IMR-90 (cell line): Measurements from ENCODE around the gene RAB11FIP4. TPM values are rescaled to one million over a fixed set of nuclear protein-coding genes. Genes with fewer than 3 reads are reported as not detected.

ENCODE experiments used
- ATAC-seq: fragments of 200-7000 bp; cut with Tn5 transposase; 2 replicates; pipeline ENCODE4 v1.9.1; 2020; ENCODE audit warnings: low read depth, mild to moderate bottlenecking, moderate library complexity
- BruUV-seq: library from RNA; stranded (reverse); fragments of 400-500 nt; replicated peaks from 2 replicates; lab custom pipeline; 2021; lab: Mats Ljungman, UMichigan
- CTCF ChIA-PET: fragments of 300-600 bp; formaldehyde crosslinking; extraction: SDS; loops from one replicate; lab custom pipeline; 2021; ENCODE audit warnings: antibody characterized with exemption; lab: Yijun Ruan, JAX
- POLR2A ChIA-PET: fragments of 300-600 bp; sonication (Branson Sonifier 250); formaldehyde crosslinking; loops from one replicate; lab custom pipeline; 2022; ENCODE audit warnings: antibody characterized with exemption; ENCODE audit not compliant: unreplicated experiment; lab: Charles Lee
- DNase-seq: peaks from one replicate; pipeline ENCODE4 v3.0.0; 2013
- H2AFZ ChIP-seq: replicated peaks from 2 replicates; pipeline ENCODE3; 2013; ENCODE audit warnings: low read length, mild to moderate bottlenecking; ENCODE audit not compliant: poor library complexity
- H2AK5ac ChIP-seq: 2 replicates; pipeline ENCODE4 v1.6.1; 2013; ENCODE audit warnings: low read depth, low read length, inconsistent platforms
- H2AK9ac ChIP-seq: replicated peaks from 2 replicates; pipeline ENCODE3; 2013; ENCODE audit warnings: mild to moderate bottlenecking, low read depth, low read length, moderate library complexity; ENCODE audit not compliant: poor library complexity
- H2BK120ac ChIP-seq: 2 replicates; pipeline ENCODE4 v1.6.1; 2013; ENCODE audit warnings: low read depth, low read length, inconsistent platforms
- H2BK15ac ChIP-seq: 3 replicates; pipeline ENCODE4 v1.6.1; 2013; ENCODE audit warnings: low read depth, low read length, inconsistent platforms
- H2BK20ac ChIP-seq: 2 replicates; pipeline ENCODE4 v1.6.1; 2013; ENCODE audit warnings: low read depth, mild to moderate bottlenecking, inconsistent platforms, low read length, moderate library complexity
- H2BK5ac ChIP-seq: 2 replicates; pipeline ENCODE4 v1.6.1; 2013; ENCODE audit warnings: mild to moderate bottlenecking, low read depth, low read length, inconsistent platforms; ENCODE audit not compliant: poor library complexity, severe bottlenecking
- H3K14ac ChIP-seq: replicated peaks from 2 replicates; pipeline ENCODE4 v1.6.1; 2013; ENCODE audit warnings: low read depth, low read length, inconsistent platforms
- H3K18ac ChIP-seq: 2 replicates; pipeline ENCODE4 v1.6.1; 2013; ENCODE audit warnings: low read depth, low read length, control low read depth
- H3K23ac ChIP-seq: 2 replicates; pipeline ENCODE4 v1.6.1; 2013; ENCODE audit warnings: low read depth, low read length, inconsistent platforms
- H3K27ac ChIP-seq: 2 replicates; pipeline ENCODE4 v1.5.1; 2013; ENCODE audit warnings: mild to moderate bottlenecking, control low read depth, low read length; ENCODE audit not compliant: insufficient read depth
- H3K27me3 ChIP-seq: 2 replicates; pipeline ENCODE4 v1.6.1; 2013; ENCODE audit warnings: low read length; ENCODE audit not compliant: control insufficient read depth, insufficient read depth
- H3K36me3 ChIP-seq: 2 replicates; pipeline ENCODE4 v1.6.1; 2013; ENCODE audit warnings: low read length, mixed read lengths; ENCODE audit not compliant: control insufficient read depth, insufficient read depth
- H3K4ac ChIP-seq: 2 replicates; pipeline ENCODE4 v1.6.1; 2013; ENCODE audit warnings: low read depth, low read length, inconsistent platforms
- H3K4me1 ChIP-seq: 2 replicates; pipeline ENCODE4 v1.6.1; 2013; ENCODE audit warnings: low read length, mixed read lengths; ENCODE audit not compliant: control insufficient read depth, insufficient read depth
- H3K4me2 ChIP-seq: 2 replicates; pipeline ENCODE4 v1.6.1; 2013; ENCODE audit warnings: low read depth, mild to moderate bottlenecking, control low read depth, low read length, moderate library complexity
- H3K4me3 ChIP-seq: 2 replicates; pipeline ENCODE4 v1.5.1; 2013; ENCODE audit warnings: low read depth, mild to moderate bottlenecking, control low read depth, low read length, moderate library complexity; ENCODE audit not compliant: insufficient read depth
- H3K56ac ChIP-seq: 2 replicates; pipeline ENCODE4 v1.6.1; 2013; ENCODE audit warnings: low read length, inconsistent platforms; ENCODE audit not compliant: insufficient read depth; ENCODE audit errors: extremely low read depth
- H3K79me1 ChIP-seq, 2 experiments: 2 replicates each; pipeline ENCODE4 v1.6.1; 2013; ENCODE audit warnings: low read length in 2 of 2, inconsistent platforms in 1 of 2, low read depth in 1 of 2
- H3K9ac ChIP-seq: 2 replicates; pipeline ENCODE4 v1.6.1; 2013; ENCODE audit warnings: low read depth, low read length, control low read depth
- H3K9me1 ChIP-seq: 2 replicates; pipeline ENCODE4 v1.6.1; 2013; ENCODE audit warnings: low read length, inconsistent platforms; ENCODE audit not compliant: insufficient read depth
- H3K9me3 ChIP-seq: 2 replicates; pipeline ENCODE4 v1.6.1; 2013; ENCODE audit warnings: low read length; ENCODE audit not compliant: control insufficient read depth, insufficient read depth
- H4K20me1 ChIP-seq: 2 replicates; pipeline ENCODE4 v1.6.1; 2013; ENCODE audit warnings: low read length, inconsistent platforms; ENCODE audit not compliant: insufficient read depth
- H4K5ac ChIP-seq: 2 replicates; pipeline ENCODE4 v1.6.1; 2013; ENCODE audit warnings: mild to moderate bottlenecking, low read depth, low read length, control low read depth
- H4K8ac ChIP-seq, 2 experiments: 2 replicates each; pipeline ENCODE4 v1.6.1; 2013; ENCODE audit warnings: low read depth in 2 of 2, low read length in 2 of 2, control low read depth in 1 of 2, inconsistent platforms in 1 of 2
- H4K91ac ChIP-seq: 2 replicates; pipeline ENCODE4 v1.6.1; 2013; ENCODE audit warnings: low read depth, low read length, inconsistent platforms; ENCODE audit not compliant: insufficient read depth
- CEBPB ChIP-seq: IDR thresholded peaks from 2 replicates; pipeline ENCODE4 v1.6.1; 2012; ENCODE audit warnings: low read depth, low read length, improper control_type of control experiment
- MAFK ChIP-seq: IDR thresholded peaks from 2 replicates; pipeline ENCODE4 v1.6.1; 2012; ENCODE audit warnings: low read depth, low read length, improper control_type of control experiment
- MAZ ChIP-seq: IDR thresholded peaks from 2 replicates; pipeline ENCODE4 v1.6.1; 2012; ENCODE audit warnings: low read depth, mild to moderate bottlenecking, low read length, improper control_type of control experiment, moderate library complexity, borderline replicate concordance
- MXI1 ChIP-seq: IDR thresholded peaks from 2 replicates; pipeline ENCODE4 v1.6.1; 2012; ENCODE audit warnings: low read depth, mild to moderate bottlenecking, low read length, moderate library complexity, borderline replicate concordance
- WGBS, 2 experiments: methylation state at CpG; one replicate each; pipeline versions ENCODE4 v1.1.5 to v1.1.7; 2013; ENCODE audit warnings: missing lambda C conversion rate in 2 of 2; ENCODE audit not compliant: insufficient read length in 1 of 2; ENCODE audit errors: extremely low coverage in 2 of 2; 5-methylcytosine and 5-hydroxymethylcytosine counted together
- dilution Hi-C: fragments of 300-500 bp; cut with HindIII; formaldehyde crosslinking; loops from one replicate; pipeline ENCODE4 v1.14.3; 2018; ENCODE audit warnings: low sequenced_read_pairs; ENCODE audit not compliant: unreplicated experiment
- in situ Hi-C: fragments of 300-500 bp; cut with MboI; formaldehyde crosslinking; loops from 3 replicates; pipeline ENCODE4 v1.14.3; 2019; ENCODE audit warnings: low sequenced_read_pairs, inconsistent platforms, mixed read lengths
- intact Hi-C: fragments of 100-400 bp; cut with micrococcal nuclease; formaldehyde crosslinking; loops from 2 replicates; pipeline ENCODE4 v1.10.0; 2022
- polyA plus RNA-seq, 3 experiments: library from polyadenylated mRNA; depleted of rRNA; stranded (reverse); fragments of >200 nt; gene quantifications; 2 replicates each; pipeline ENCODE4 v1.2.3, GENCODE V29; 2012; ENCODE audit warnings: low replicate concordance in 1 of 3
- total RNA-seq: library from RNA; depleted of rRNA; stranded (reverse); fragments of >200 nt; gene quantifications from 2 replicates; pipeline ENCODE4 v1.2.3, GENCODE V29; 2012

The RAB11FIP4 gene
- total and polyA plus RNA-seq, 2 of the 4 experiments (the other 2 are of a cell fraction): 0.68 to 1.1 TPM

DNA sequence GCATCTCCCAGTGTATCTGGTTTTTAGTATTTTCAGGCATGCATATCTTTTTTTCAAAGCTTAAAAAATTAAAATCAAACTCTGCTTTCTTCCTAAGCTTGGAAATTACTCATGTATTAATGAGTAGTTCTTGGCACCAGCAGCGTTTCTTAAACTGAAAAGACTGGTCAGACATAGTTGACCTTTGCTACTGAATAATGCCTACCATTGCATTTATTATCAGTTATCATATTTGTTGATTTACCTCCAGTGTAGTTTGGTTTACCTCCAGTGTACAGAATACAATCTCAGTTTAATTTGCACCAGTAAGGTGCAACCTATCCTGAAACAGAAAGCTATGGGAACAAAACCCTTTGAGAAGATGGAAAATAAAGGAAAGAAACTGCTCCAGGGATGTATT is 35.5 kb upstream of the RAB11FIP4 start:
- TF ChIP-seq MAZ: no peak
- no peak for TF ChIP-seq MXI1
- peak; percentile 41; the same call in 1 of the 2 replicates for TF ChIP-seq MAFK
- no peak for TF ChIP-seq CEBPB
- no peak for ATAC-seq
- Histone ChIP-seq H4K8ac (no peak overlapping the region), H3K27ac (no peak overlapping the region), H3K4me1 (no peaks in the 10 kb centered on the region), H3K23ac (no peak overlapping the region), H3K9me1 (no peaks in the 10 kb centered on the region), H2AK5ac (no peak overlapping the region), H2BK20ac (no peak overlapping the region), H4K20me1 (no peaks in the 10 kb centered on the region), H2BK120ac (no peak overlapping the region), H4K91ac (no peak overlapping the region), H3K9me3 (no peaks in the 10 kb centered on the region), H3K4me2 (no peak overlapping the region), H2AFZ (no peak overlapping the region), H4K5ac (no peak overlapping the region), H3K27me3 (no peaks in the 10 kb centered on the region), H3K4ac (no peak overlapping the region), H3K79me1 (peaks cover 0 to 6% of the 10 kb centered on the region in 2 experiments; a peak in 1 of 4 replicates), H3K18ac (no peak overlapping the region), H3K56ac (no peak overlapping the region), H3K9ac (no peak overlapping the region), H2AK9ac (no peak overlapping the region), H3K36me3 (peaks cover 25% of the 10 kb centered on the region), H3K4me3 (no peak overlapping the region), H3K14ac (no peak overlapping the region), H2BK5ac (no peak overlapping the region), H2BK15ac (no peak overlapping the region)
- intact Hi-C loops (loop anchor here (5.0 kb wide), 1 partner anchor 89 kb away; no protein-coding TSS in a partner anchor), in situ Hi-C loops (no loop called here), dilution Hi-C loops (no loop called here)
- ChIA-PET CTCF (no interaction called here), POLR2A (interaction anchor here (0.5 kb wide), 1 partner anchor 192 kb away, joined by 3 read pairs; no protein-coding TSS in a partner anchor)
- WGBS, 2 experiments: no CpG with 5 or more reads among the region's 1 CpG
- no peak for DNase-seq
- no TSS peak for BruUV-seq
